GM18508 (cell line): ENCODE measurements around the gene PSMC4.

Experiments used
- ATAC-seq: cut with Tn5 transposase; IDR thresholded peaks from one replicate; pipeline ENCODE4 v1.9.1; 2021; ENCODE audit warnings: moderate number of reproducible peaks; ENCODE audit not compliant: insufficient read depth, unreplicated experiment

The PSMC4 gene

DNA sequence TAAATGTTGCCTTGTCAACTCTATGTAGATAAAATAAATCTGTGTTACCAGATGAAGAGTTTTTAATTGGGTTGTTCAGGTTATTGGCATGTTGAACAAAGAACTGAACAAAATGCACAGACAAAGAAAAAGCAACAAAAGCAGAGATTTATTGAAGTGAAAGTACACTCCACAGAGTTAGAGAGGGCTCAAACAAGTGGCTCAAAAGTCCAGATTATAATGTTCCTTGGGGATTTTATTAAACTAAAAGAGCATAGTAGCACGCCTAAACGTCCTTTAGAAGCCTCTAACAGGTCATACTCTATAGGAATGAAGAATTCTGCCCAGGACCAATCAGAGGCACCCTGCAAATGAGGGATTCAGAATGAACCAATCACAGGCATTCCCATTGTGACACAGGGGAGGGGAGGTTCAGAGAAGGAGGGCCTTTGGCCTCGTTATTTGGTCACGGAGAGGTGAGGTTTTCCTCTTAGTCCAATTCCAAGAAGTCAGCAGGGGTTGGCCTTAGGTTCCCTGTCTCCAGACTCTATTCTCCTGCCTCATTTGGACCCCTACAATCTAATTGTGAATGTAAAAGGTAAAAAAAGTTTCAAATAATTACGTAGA, 12.8 kb downstream of the PSMC4 start:
- no peak for ATAC-seq

DNA sequence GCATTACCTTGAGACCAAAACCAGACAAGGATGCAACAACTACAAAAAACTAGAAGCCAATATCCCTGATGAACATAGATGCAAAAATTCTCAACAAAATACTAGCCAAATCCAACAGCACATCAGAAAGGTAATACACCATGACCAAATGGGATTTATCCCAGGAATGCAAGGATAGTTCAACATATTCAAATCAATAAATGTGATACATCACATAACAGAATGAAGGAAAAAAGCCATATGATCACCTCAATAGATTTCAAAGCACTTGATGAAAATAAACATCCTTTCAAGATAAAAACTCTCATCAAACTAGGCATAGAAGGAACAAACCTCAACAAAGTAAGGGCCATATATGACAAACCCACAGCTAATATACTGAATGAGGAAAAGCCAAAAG, 15.7 kb downstream of the PSMC4 start:
- no peak for ATAC-seq

DNA sequence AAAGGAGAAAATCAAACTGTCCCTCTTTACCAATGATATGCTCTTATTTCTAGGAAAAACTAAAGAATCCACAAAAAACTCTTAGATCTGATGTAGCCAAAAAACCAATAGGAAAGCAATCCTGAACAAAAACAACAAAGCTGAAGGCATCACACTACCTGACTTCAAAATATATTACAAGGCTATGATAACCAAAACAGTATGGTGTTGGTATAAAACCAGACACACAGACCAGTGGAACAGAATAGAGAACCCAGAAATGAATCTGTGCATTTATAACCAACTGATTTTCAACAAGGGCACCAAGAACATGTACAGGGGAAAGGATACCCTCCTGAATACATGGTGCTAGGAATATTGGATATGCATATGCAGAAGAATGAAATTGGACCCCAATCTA, 16.2 kb downstream of the PSMC4 start:
- ATAC-seq, result no peak

DNA sequence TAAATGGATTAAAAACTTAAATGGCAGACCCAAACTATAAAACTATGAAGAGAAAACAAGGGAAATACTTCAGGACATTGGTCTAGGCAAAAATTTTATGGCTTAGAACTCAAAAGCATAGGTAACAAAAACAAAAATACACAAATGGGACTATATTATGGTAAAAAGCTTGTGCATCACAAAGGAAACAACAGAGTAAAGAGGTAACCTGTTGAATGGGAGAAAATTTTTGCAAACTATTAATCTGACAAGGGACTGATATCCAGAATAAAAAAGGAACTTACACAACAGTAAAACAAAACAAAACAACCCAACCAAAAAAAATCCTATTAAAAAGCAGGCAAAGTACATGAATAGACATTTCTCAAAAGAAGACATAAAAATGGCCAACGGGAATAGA, 16.6 kb downstream of the PSMC4 start:
- ATAC-seq, result no peak

DNA sequence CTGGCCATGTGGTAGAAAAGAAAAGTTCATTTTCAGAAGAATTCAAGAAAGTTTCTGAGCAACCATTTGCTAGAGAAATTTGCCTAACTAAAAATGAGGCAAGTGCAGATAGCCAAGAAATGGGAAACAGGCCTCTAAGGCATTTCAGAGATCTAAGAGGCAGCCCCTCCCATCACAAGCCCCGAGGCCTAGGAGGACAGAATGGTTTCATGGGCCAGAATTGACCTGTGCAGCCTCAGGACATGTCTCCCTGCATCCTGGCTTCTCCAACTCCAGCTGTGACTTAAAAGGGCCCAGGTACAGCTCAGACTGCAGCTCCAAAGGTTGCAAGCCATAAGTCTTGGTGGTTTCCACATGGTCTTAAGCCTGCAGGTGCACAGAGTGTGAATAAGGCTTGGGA, 22.6 kb downstream of the PSMC4 start:
- no peak for ATAC-seq

DNA sequence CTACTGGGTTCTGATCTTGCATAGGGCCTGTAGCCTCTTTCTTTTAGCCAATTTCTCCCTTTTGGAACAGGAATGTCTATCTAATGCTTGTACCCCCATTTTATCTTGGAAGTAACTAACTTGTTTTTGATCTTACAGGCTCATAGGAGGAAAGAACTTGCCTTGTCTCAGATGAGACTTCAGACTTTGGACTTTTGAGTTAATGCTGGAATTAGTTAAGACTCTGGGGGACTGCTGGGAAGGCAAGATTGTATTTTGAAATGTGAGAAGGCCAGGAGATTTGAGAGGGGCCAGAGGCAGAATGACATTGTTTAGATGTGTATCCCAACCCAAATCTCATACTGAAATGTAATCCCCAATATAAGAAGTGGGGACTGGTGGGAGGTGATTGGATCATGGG, 23.4 kb downstream of the PSMC4 start:
- no peak for ATAC-seq

DNA sequence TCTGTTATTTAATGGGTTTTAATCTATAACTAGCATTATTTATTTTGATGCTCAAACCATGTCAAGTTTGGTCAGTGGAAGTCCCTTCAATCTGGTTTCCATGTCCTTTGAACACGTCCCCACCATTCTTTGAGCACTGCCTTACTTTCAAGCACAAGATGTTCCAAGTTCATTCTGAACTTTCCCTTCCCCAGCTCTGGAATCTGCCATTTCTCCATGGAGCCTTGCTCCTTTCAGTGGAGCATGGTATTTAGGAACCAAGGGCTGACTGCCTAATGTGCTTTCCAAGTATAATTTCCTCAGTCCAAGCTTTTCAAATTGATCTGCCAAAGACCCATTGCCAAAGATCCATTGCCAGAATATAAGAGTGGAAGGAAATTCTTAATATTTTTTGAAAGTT, 24.8 kb downstream of the PSMC4 start:
- no peak for ATAC-seq

DNA sequence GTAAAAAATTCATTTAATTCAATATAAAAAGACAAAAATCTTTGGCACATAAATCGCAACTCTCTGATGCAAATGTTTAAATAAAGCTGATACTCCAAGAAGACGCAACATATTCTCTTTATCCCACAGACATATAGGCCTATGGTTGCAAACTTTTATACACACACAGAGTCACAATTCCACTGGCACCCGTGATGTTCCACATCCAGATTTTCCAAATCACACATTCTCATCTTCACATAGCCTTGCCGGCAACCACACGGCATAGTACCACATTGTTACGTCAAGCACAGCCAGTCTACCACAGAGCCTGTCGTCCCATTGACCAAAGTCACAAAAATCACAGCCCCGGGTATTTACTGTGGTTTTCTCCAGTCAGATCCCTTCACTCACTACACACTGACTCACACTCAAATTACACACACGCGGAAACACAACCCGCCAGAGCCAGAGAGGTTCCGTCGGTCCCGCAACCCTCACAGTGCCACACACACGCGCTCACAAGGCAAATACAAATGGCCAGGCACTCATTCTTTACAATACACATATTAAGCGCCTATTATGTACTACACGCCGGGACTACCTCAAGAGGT, 25.3 kb downstream of the PSMC4 start:
- ATAC-seq, result no peak

DNA sequence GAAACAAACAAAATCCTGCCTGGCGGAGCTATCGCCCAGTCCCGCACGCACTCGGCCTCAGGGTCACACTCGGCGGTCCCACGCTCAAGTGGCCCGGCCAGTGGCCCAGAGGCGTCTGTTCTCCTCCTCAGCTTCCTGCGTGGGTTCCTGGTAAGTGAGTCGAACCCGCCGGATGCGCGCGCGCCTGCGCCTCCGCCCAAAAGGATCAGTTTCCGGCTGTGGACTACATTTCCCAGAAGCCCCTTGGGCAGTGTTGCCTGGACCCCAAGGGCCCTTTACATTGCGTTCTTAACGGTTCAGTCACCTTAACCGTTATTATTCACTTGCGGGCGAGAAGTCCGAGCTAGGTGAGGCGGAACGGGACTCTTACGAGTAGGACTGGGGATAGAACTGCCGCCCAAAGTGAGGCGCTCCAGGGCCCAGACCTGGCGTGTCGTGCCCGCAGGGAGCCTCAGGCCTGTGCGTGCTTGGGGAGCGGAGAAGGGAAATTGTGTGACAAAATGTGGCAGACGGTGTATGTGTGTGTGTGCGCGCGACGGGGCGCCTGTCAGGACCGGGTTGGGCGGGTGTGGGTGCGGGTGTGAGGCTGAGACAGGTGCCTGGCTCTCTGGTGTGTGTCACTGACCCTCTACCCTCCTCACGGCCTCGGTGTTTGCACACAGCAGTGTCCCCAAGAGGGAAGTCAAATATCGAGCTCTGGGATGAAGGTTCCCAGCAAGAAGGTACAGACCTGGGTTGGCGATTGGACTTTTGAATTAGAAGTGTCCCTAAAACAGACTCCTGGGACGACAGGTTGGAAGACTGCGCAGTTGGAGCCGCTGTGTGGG, 26.1 kb downstream of the PSMC4 start, which contains the start of gene ZNF546:
ZNF546 (plus strand) TSS at position 250 of the 827 bp plus-strand sequence. CDS start 1,267 bp downstream, outside the sequence.
- ATAC-seq, result no peak

DNA sequence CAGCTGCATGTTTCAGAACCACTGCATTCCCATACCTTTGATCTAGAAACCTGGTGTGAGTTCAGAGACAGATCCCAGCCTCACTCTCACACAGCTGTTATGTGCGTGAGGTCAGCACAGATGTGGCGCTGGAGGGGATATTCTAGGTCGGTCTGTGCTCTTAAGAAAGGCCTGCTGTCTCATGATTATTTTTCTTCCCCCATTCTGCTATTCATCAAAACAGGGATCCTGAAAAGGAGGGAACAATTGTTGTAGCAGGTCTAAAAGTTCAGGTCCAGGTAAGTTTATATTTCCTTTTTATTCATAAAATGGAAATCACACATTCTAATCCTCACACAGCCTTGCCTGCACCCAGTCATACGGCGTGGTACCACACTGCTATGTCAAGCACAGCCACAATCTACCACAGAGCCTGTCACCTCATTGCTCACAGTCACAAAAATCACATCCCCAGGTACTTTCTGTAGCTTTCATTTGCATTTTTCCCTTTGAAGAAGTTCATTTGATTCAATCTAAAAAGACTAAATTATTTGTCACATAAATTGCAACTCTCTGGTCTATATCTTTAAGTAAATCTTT, 26.8 kb downstream of the PSMC4 start:
- ATAC-seq, result no peak

DNA sequence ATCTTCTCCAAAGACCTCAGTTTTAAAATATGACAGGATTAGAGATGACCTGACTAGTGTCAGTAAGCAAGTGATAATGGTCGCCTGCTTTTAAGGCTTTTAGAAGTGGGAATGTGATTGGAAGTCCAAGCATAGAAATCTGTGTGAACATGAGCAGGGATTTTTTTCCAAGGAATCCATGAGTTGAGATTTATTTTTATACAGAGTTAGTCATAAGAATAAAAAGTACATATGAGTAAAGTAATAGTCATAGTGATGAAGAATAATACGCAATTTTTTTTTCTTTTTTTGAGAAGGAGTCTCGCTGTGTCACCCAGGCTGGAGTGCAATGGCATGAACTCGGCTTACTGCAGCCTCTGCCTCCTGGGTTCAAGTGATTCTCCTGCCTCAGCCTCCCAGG, 27.5 kb downstream of the PSMC4 start:
- no peak for ATAC-seq

DNA sequence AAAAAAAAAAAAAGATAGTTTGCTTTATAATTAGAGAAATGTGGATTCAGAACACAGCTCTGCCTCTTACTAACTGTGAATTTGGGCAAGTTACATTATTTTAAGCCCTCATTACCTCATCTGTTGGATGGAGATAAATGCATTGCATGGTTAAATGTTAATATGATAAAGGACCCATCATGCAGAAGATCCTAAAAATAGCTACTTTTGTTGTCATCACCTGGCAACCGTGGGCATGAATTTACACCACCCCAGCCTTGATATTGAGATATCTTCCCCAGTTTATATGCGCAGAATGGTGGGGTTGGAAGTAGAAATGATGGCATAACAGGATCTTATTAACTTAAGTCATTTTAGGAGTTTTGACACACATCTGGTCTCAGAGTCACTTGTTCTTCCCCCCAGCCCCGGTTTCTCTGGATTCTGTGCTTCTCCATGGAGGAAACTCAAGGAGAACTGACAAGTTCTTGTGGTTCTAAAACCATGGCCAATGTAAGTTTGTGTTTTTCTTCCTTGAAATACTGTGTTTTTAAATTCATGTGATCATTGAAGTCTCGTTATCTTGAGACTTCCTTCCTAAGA, 34.8 kb downstream of the PSMC4 start:
- no peak for ATAC-seq

DNA sequence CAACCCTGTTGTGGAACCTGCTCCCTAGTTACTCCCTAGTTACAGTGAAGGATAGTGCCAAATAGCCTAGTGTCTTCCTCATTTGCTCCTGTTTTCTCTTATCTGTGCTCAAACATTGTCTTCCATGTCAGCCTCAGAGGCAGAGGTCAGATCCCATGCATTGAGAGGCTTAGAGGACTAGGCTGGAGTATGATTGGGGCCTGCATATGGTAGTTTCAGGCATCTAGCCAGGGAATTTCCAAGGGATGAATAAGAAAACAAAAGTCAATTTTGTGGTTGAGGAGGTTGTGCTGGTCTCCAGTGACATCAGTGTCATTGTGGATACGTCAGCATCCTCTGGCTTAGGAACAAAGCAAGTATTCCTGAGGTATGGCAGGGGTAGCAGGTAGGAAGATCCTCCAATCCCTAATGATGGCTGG, 35.3 kb downstream of the PSMC4 start:
- no peak for ATAC-seq

DNA sequence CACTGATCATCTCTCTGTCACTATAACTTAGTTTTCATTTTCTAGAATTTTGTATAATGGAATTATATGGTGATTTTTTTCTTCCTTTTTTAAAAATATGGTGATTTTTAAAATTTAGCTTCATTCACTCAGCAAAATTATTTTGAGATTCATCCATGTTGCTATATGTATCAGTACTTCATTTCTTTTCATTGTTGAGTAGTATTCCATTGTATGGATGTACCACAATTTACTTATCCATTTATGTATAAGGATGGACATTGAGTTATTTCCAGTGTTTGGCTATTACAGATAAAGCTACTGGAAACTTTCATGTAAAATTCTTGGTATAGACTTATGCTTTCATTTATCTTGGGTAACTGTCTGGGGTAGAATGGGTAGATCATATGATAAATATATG, 38.7 kb downstream of the PSMC4 start:
- no peak for ATAC-seq

DNA sequence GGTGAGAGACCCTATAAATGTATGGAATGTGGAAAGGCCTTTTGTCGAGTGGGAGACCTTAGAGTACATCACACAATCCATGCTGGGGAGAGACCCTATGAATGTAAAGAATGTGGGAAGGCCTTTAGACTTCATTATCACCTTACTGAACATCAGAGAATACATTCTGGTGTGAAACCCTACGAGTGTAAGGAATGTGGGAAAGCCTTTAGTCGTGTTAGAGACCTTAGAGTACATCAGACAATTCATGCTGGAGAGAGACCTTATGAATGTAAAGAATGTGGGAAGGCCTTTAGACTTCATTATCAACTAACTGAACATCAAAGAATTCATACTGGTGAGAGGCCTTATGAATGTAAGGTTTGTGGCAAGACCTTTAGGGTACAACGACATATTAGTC, 43.0 kb downstream of the PSMC4 start:
- ATAC-seq, result no peak

DNA sequence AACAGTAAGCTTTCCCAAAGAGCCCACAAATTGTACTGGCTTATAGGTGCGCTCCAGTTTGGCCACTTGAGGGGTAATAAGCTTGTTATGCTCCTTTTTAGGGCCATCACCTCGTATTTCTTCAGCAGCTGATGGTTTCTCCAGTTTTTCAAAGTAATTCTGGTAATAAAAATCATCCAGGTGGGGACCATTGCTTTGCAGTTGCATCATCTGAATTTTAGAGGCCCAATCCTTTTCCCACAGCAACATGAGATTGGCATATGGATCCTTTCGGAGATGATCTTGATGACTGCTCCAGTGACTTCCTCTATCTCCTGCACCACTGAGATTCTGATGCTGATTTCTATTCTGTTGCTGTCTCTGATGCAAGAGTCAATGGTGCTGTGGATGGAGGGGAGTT, 53.0 kb downstream of the PSMC4 start:
- ATAC-seq, result no peak

DNA sequence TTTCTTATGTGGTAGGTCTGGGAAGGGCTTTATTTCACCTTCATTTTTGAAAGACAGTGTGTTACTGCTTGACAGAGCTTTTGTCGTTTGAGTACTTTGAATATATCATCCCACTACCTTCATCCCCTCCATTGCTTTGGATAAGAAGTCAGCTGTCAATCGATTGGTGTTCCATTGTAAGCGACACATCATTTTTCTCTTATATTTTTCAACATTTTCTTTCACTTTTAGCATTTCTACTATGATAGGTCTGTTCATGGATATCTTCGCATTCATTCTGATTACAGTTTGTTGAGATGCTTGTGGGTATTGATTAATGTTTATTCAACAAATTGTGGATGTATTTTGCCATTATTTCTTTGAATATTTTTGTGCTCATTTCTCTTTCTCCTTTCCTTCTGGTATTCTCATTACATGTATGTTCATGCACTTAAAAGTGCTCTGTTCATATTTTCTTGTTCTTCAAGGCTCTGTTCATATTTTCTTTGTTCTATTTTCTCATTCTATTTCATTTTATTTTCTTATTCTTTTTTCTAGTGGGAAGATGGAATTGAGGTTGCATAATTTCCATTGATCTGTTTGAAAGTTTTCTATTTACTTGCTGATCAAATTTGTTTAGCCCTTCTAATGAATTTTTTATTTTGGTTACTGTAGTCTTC, 55.1 kb downstream of the PSMC4 start:
- ATAC-seq, result no peak

DNA sequence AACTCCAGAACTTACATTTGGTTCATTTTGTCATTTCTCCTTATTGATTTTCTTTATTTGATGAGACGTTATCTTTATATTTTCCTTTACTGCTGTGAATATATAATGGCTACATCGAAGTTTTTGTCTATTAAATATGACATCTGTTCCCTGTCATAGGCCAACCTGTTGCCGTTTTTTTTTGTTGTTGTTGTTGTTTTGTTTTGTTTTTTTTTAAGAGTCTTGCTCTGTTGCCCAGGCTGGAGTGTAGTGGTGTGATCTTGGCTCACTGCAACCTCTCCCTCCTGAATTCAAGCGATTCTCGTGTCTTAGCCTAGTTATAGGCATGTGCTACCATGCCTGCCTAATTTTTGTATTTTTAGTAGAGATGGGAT, 55.6 kb downstream of the PSMC4 start:
- no peak for ATAC-seq
